ENCODE data around the gene LTBP1. TPM values are rescaled to one million over a fixed set of nuclear protein-coding genes. Genes with fewer than 3 reads are reported as not detected.
A peak's percentile ranks its signal among the peaks of the same experiment; 100 is the strongest.

LTBP1 gene
- total RNA-seq, 1 donor from 2014 or later = 36.0 TPM

- H3K36me3 ChIP-seq = no peaks in the 10 kb centered on the region
- H3K27ac ChIP-seq = no peak overlapping the region
- intact Hi-C loops (cut with DNase I) = no loop called here
- no peaks in the 10 kb centered on the region for H3K9me3 ChIP-seq
- no peak for TF ChIP-seq CTCF (IDR thresholded peaks at IDR 0.05)
- DNase-seq = no peak
- H3K4me1 ChIP-seq = peaks cover 10% of the 10 kb centered on the region
- no peaks in the 10 kb centered on the region for H3K27me3 ChIP-seq
- ATAC-seq = no peak
- no peak overlapping the region for H3K4me3 ChIP-seq
Measured at GRCh38 chr2:33288011-33288410, 341.3 kb downstream of the LTBP1 start.

GRCh38 chr2:33289961-33290360 is 343.2 kb downstream of the LTBP1 start:
- intact Hi-C loops (cut with DNase I) = no loop called here
- ATAC-seq = no peak
- no peaks in the 10 kb centered on the region for H3K36me3 ChIP-seq
- H3K9me3 ChIP-seq = no peaks in the 10 kb centered on the region
- TF ChIP-seq CTCF (IDR thresholded peaks at IDR 0.05) = no peak
- H3K4me1 ChIP-seq = peaks cover 10% of the 10 kb centered on the region
- no peak overlapping the region for H3K4me3 ChIP-seq
- H3K27me3 ChIP-seq = no peaks in the 10 kb centered on the region
- H3K27ac ChIP-seq = no peak overlapping the region
- no peak for DNase-seq

GRCh38 chr2:33291278-33292013 is 344.7 kb downstream of the LTBP1 start:
- DNase-seq (no peak), ATAC-seq (peak; percentile 56)
- Histone ChIP-seq H3K4me1 (peaks cover 10% of the 10 kb centered on the region), H3K36me3 (no peaks in the 10 kb centered on the region), H3K4me3 (peak overlapping the region; percentile 29), H3K9me3 (no peaks in the 10 kb centered on the region), H3K27ac (no peak overlapping the region), H3K27me3 (no peaks in the 10 kb centered on the region)
- intact Hi-C loops (cut with DNase I) = no loop called here
- no peak for TF ChIP-seq CTCF (IDR thresholded peaks at IDR 0.05)

- Histone ChIP-seq H3K9me3 (no peaks in the 10 kb centered on the region), H3K4me3 (no peak overlapping the region), H3K36me3 (no peaks in the 10 kb centered on the region), H3K27me3 (no peaks in the 10 kb centered on the region), H3K27ac (no peak overlapping the region), H3K4me1 (peaks cover 10% of the 10 kb centered on the region)
- no peak for TF ChIP-seq CTCF (IDR thresholded peaks at IDR 0.05)
- DNase-seq = no peak
- ATAC-seq = no peak
- intact Hi-C loops (cut with DNase I) = no loop called here
Measured at GRCh38 chr2:33292063-33292462, 345.3 kb downstream of the LTBP1 start.

GRCh38 chr2:33292981-33293595 is 346.3 kb downstream of the LTBP1 start:
- intact Hi-C loops (cut with DNase I) = no loop called here
- no peak for DNase-seq
- TF ChIP-seq CTCF (IDR thresholded peaks at IDR 0.05) = no peak

More at GRCh38 chr2:33292981-33293595, 346.3 kb downstream of the LTBP1 start:
- no peak for ATAC-seq
- H3K27me3 ChIP-seq = no peaks in the 10 kb centered on the region
- no peaks in the 10 kb centered on the region for H3K36me3 ChIP-seq
- H3K9me3 ChIP-seq = no peaks in the 10 kb centered on the region
- H3K4me3 ChIP-seq = no peak overlapping the region
- no peak overlapping the region for H3K27ac ChIP-seq
- peaks cover 10% of the 10 kb centered on the region for H3K4me1 ChIP-seq
